ENCODE measurements around the gene SPDL1. TPM values are rescaled to one million over a fixed set of nuclear protein-coding genes. Genes with fewer than 3 reads are reported as not detected.

Gene SPDL1
- total and polyA plus RNA-seq, 2 of the 4 experiments (the other 2 are of a cell fraction), result 18.8 to 29.4 TPM

DNA sequence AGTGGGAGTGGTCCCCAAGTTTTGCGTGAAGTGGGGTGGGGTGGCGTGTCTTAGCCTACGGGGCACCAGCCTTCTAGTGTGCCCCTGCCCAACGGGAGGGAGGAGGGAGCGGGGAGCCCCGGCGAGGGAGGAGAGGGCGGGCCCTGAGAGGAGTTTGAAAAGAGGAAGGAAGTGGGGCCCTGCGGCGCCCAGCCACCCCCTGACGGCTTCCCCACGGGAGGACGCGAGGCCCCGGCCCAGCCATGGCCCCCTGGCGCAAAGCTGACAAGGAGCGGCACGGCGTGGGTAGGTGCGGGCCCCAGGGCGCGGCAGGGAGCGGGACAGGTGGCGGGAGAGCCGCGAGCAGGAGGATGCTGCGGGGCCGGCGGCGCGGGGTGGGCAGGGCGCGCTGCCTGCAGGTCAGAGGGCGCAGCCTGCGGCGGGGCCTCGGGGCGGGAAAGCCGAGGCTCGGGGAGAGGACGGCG lies 53.5 kb downstream of the SPDL1 start, which contains the start of gene DOCK2:
DOCK2 (plus strand) TSS at position 191 of the 464 bp plus-strand sequence; CDS start at position 243, 52 bp downstream.
- Histone ChIP-seq H3K4me1 (ENCODE audit: control insufficient read depth, insufficient read depth, low read length) (no peaks in the 10 kb centered on the region), H2BK15ac (ENCODE audit: low read depth, low read length) (no peak within 1 kb of the TSS), H3K27me3 (ENCODE audit: control insufficient read depth, insufficient read depth, low read length) (no peaks in the 10 kb centered on the region), H3K9me3 (ENCODE audit: control insufficient read depth, insufficient read depth, low read length) (peaks cover 4% of the 10 kb centered on the region; the same call in 1 of the 2 replicates), H2BK20ac (ENCODE audit: low read depth, low read length) (no peak within 1 kb of the TSS), H3K79me1 (ENCODE audit: low read depth in 1 of 2, low read length in 2 of 2) (no peaks in the 10 kb centered on the region), H3K23ac (ENCODE audit: low read depth, low read length) (no peak within 1 kb of the TSS), H3K56ac (ENCODE audit: extremely low read depth, insufficient read depth, low read length) (no peak within 1 kb of the TSS), H2BK120ac (ENCODE audit: low read depth, low read length) (no peak within 1 kb of the TSS), H3K36me3 (ENCODE audit: control insufficient read depth, insufficient read depth, low read length) (no peaks in the 10 kb centered on the region), H2AK5ac (ENCODE audit: low read depth, low read length) (no peak within 1 kb of the TSS), H4K91ac (ENCODE audit: insufficient read depth, low read depth, low read length) (no peak within 1 kb of the TSS), H3K4me3 (ENCODE audit: insufficient read depth, low read depth, low read length) (no peak within 1 kb of the TSS), H3K9me1 (ENCODE audit: insufficient read depth, low read length) (peaks cover 3% of the 10 kb centered on the region; the same call in 1 of the 2 replicates), H4K20me1 (ENCODE audit: insufficient read depth, low read length) (no peaks in the 10 kb centered on the region), H3K14ac (replicated peaks; ENCODE audit: low read depth, low read length) (no peak within 1 kb of the TSS), H2AFZ (replicated peaks; ENCODE audit: low read length, poor library complexity) (peak within 1 kb of the TSS; percentile 83), H3K18ac (ENCODE audit: low read depth, low read length) (no peak within 1 kb of the TSS), H3K4ac (ENCODE audit: low read depth, low read length) (no peak within 1 kb of the TSS), H4K8ac (ENCODE audit: low read depth in 2 of 2, low read length in 2 of 2) (no peak within 1 kb of the TSS), H2AK9ac (replicated peaks; ENCODE audit: low read depth, low read length, poor library complexity) (no peak within 1 kb of the TSS), H4K5ac (ENCODE audit: low read depth, low read length) (no peak within 1 kb of the TSS), H3K9ac (ENCODE audit: low read depth, low read length) (no peak within 1 kb of the TSS), H3K4me2 (ENCODE audit: low read depth, low read length) (no peak within 1 kb of the TSS), H2BK5ac (ENCODE audit: low read depth, low read length, poor library complexity, severe bottlenecking) (no peak within 1 kb of the TSS), H3K27ac (ENCODE audit: insufficient read depth, low read length) (no peak within 1 kb of the TSS)
- ATAC-seq (ENCODE audit: low read depth) (no peak), DNase-seq (no peak)
- ChIA-PET CTCF (no interaction called here), POLR2A (ENCODE audit: unreplicated experiment) (no interaction called here)
- BruUV-seq (replicated peaks), result no TSS peak
- intact Hi-C loops (cut with micrococcal nuclease), result no loop called here
- 13% methylated on average over 25 of the region's 42 CpGs; no CpG with 5 or more reads in 1 of the 2 experiments for WGBS, 2 experiments (ENCODE audit: extremely low coverage in 2 of 2, insufficient read length in 1 of 2)
- dilution Hi-C loops (cut with HindIII; ENCODE audit: low sequenced_read_pairs, unreplicated experiment), result no loop called here
- in situ Hi-C loops (cut with MboI; ENCODE audit: low sequenced_read_pairs), result no loop called here
- TF ChIP-seq CHD1 (IDR thresholded peaks at IDR 0.05; ENCODE audit: low read depth, low read length) (no peak), BHLHE40 (IDR thresholded peaks at IDR 0.05; ENCODE audit: low read depth, low read length) (no peak), RAD21 (IDR thresholded peaks at IDR 0.05; ENCODE audit: low read length) (no peak), CEBPB (IDR thresholded peaks at IDR 0.05; ENCODE audit: low read depth, low read length) (no peak), SMC3 (IDR thresholded peaks at IDR 0.05; ENCODE audit: low read depth, low read length) (no peak), MXI1 (IDR thresholded peaks at IDR 0.05; ENCODE audit: borderline replicate concordance, low read depth, low read length) (no peak), POLR2A (IDR thresholded peaks at IDR 0.05; ENCODE audit: low read depth, low read length) (no peak), FOS (IDR thresholded peaks at IDR 0.05; ENCODE audit: low read depth, low read length) (no peak), RFX5 (IDR thresholded peaks at IDR 0.05; ENCODE audit: low read depth, low read length) (no peak), MAZ (IDR thresholded peaks at IDR 0.05; ENCODE audit: borderline replicate concordance, low read depth, low read length) (no peak)
- TF ChIP-seq, protein P1, sequence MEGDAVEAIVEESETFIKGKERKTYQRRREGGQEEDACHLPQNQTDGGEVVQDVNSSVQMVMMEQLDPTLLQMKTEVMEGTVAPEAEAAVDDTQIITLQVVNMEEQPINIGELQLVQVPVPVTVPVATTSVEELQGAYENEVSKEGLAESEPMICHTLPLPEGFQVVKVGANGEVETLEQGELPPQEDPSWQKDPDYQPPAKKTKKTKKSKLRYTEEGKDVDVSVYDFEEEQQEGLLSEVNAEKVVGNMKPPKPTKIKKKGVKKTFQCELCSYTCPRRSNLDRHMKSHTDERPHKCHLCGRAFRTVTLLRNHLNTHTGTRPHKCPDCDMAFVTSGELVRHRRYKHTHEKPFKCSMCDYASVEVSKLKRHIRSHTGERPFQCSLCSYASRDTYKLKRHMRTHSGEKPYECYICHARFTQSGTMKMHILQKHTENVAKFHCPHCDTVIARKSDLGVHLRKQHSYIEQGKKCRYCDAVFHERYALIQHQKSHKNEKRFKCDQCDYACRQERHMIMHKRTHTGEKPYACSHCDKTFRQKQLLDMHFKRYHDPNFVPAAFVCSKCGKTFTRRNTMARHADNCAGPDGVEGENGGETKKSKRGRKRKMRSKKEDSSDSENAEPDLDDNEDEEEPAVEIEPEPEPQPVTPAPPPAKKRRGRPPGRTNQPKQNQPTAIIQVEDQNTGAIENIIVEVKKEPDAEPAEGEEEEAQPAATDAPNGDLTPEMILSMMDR (conservative IDR thresholded peaks at IDR 0.05; ENCODE audit: low read depth, low read length), result no peak
- TF ChIP-seq, protein P2, sequence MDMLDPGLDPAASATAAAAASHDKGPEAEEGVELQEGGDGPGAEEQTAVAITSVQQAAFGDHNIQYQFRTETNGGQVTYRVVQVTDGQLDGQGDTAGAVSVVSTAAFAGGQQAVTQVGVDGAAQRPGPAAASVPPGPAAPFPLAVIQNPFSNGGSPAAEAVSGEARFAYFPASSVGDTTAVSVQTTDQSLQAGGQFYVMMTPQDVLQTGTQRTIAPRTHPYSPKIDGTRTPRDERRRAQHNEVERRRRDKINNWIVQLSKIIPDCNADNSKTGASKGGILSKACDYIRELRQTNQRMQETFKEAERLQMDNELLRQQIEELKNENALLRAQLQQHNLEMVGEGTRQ (IDR thresholded peaks at IDR 0.05; ENCODE audit: low read depth, low read length), result no peak

Measured in IMR-90 (cell line).